ENCODE data around the gene SLC16A7. TPM values are rescaled to one million over a fixed set of nuclear protein-coding genes. Genes with fewer than 3 reads are reported as not detected.

Gene SLC16A7
- total RNA-seq, 1 donor, result 170 TPM

- no peak overlapping the region for H3K4me3 ChIP-seq (ENCODE audit: low read depth, low read length)
- no peak for DNase-seq (ENCODE audit: low read depth)
- TF ChIP-seq, protein P1, sequence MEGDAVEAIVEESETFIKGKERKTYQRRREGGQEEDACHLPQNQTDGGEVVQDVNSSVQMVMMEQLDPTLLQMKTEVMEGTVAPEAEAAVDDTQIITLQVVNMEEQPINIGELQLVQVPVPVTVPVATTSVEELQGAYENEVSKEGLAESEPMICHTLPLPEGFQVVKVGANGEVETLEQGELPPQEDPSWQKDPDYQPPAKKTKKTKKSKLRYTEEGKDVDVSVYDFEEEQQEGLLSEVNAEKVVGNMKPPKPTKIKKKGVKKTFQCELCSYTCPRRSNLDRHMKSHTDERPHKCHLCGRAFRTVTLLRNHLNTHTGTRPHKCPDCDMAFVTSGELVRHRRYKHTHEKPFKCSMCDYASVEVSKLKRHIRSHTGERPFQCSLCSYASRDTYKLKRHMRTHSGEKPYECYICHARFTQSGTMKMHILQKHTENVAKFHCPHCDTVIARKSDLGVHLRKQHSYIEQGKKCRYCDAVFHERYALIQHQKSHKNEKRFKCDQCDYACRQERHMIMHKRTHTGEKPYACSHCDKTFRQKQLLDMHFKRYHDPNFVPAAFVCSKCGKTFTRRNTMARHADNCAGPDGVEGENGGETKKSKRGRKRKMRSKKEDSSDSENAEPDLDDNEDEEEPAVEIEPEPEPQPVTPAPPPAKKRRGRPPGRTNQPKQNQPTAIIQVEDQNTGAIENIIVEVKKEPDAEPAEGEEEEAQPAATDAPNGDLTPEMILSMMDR (IDR thresholded peaks at IDR 0.05; ENCODE audit: insufficient read depth, low read length), result no peak
Measured at GRCh38 chr12:59677857-59678256, 82.0 kb downstream of the SLC16A7 start.

DNA sequence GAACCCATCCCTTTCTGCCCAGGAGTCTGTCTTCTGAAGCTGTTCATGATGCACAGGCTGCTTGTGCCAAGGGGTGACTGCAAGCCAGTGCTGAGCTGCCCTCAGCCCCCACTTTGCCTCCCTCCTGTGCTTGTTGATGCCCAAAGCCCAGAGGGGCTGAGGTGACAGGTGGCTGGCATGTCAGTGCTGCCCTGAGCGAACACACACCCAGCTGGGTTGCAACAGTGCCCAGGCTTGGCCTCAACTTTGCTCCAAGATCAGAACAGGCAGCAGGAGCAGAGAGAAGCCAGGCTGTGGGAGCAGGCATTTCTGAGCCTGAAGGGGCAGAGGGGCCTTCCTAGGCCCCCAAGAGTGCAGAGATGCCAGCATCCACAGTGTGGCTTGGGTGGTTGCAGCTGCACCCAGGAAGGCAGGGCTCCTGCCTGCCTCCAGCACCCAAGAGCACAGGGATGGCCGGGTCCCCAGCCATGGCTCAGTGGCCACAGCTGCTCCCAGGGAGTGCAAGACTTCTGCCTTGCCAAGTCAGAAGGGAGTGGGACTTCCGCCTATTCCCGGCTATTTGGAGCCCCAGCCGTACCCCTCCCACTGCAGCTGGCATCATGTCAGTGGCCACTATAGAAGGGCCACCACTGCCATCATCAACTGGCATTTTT is 83.1 kb downstream of the SLC16A7 start:
- H3K4me3 ChIP-seq (ENCODE audit: low read depth, low read length), result no peak overlapping the region
- TF ChIP-seq, protein P1 (IDR thresholded peaks at IDR 0.05; ENCODE audit: insufficient read depth, low read length), result no peak
- DNase-seq (ENCODE audit: low read depth), result no peak

GRCh38 chr12:59689776-59690175 is 93.9 kb downstream of the SLC16A7 start:
- TF ChIP-seq, protein P1 (IDR thresholded peaks at IDR 0.05; ENCODE audit: insufficient read depth, low read length), result no peak
- H3K4me3 ChIP-seq (ENCODE audit: low read depth, low read length), result no peak overlapping the region
- DNase-seq (ENCODE audit: low read depth), result peak; percentile 26

DNA sequence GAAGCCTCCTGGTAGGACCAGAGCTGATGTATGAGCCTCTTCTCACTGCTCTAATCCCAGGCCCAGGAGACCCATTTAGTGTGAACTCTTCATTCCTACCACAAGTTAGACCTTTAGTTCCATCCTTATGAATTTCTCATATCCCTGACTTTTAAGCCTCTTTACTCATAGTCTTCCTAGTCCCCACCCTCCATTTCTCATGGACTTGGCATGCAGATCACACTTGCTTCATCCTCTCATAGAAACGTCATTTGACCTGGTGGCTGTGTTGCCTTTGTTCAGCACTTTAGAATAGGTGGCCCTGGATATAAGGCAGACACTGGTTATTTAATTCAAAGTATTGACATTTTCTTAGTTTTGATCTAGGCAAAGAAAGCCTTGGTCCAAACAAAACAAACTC is 99.5 kb downstream of the SLC16A7 start:
- DNase-seq (ENCODE audit: low read depth), result peak; percentile 72
- TF ChIP-seq, protein P1 (IDR thresholded peaks at IDR 0.05; ENCODE audit: insufficient read depth, low read length), result peak; percentile 9

GRCh38 chr12:59698600-59698999 is 102.8 kb downstream of the SLC16A7 start:
- DNase-seq (ENCODE audit: low read depth), result peak; percentile 91

More for the DNA sequence above, 99.5 kb downstream of the SLC16A7 start:
- no peak overlapping the region for H3K4me3 ChIP-seq (ENCODE audit: low read depth, low read length)

GRCh38 chr12:59699421-59700152 is 103.8 kb downstream of the SLC16A7 start:
- TF ChIP-seq, protein P1 (IDR thresholded peaks at IDR 0.05; ENCODE audit: insufficient read depth, low read length), result no peak
- H3K4me3 ChIP-seq (ENCODE audit: low read depth, low read length), result no peak overlapping the region
- DNase-seq (ENCODE audit: low read depth), result peak; percentile 89

More at GRCh38 chr12:59698600-59698999, 102.8 kb downstream of the SLC16A7 start:
- TF ChIP-seq, protein P1 (IDR thresholded peaks at IDR 0.05; ENCODE audit: insufficient read depth, low read length), result no peak
- H3K4me3 ChIP-seq (ENCODE audit: low read depth, low read length), result no peak overlapping the region

All from fibroblast of the aortic adventitia (primary cell).